Panc1 (cell line): ENCODE data around the gene ADAMTS14. TPM values are rescaled to one million over a fixed set of nuclear protein-coding genes. Genes with fewer than 3 reads are reported as not detected.

Source experiments
- ATAC-seq: fragments of 200-7000 bp; cut with Tn5 transposase; 2 replicates; pipeline ENCODE4 v1.9.1; 2020; ENCODE audit warnings: mild to moderate bottlenecking, moderate library complexity
- BruUV-seq: library from RNA; stranded (reverse); fragments of 400-500 nt; replicated peaks from 2 replicates; lab custom pipeline; 2021; lab: Mats Ljungman, UMichigan
- CTCF ChIA-PET: fragments of 300-600 bp; sonication (Branson Sonifier 250); formaldehyde crosslinking; loops from one replicate; lab custom pipeline; 2022; ENCODE audit warnings: antibody characterized with exemption; lab: Charles Lee
- POLR2A ChIA-PET: fragments of 300-600 bp; sonication (Branson Sonifier 250); formaldehyde crosslinking; loops from one replicate; lab custom pipeline; 2022; ENCODE audit warnings: antibody characterized with exemption; lab: Charles Lee
- DNase-seq: peaks from one replicate; pipeline ENCODE4 v3.0.0-alpha.2; 2010; ENCODE audit warnings: low read depth, low spot score
- H3K27ac ChIP-seq: 2 replicates; pipeline ENCODE4 v1.5.1; 2011; ENCODE audit warnings: mild to moderate bottlenecking, low read length, inconsistent platforms
- H3K27me3 ChIP-seq: fragments of 200-500 bp; sonication (Bioruptor generic); 2 replicates; pipeline ENCODE4 v1.6.0; 2014; ENCODE audit warnings: low read length, inconsistent platforms; ENCODE audit not compliant: control insufficient read depth, insufficient read depth
- H3K36me3 ChIP-seq: fragments of 200-500 bp; sonication (Bioruptor generic); 2 replicates; pipeline ENCODE4 v1.5.1; 2014; ENCODE audit warnings: inconsistent platforms, mild to moderate bottlenecking, low read length, moderate library complexity; ENCODE audit not compliant: control insufficient read depth, insufficient read depth
- H3K4me1 ChIP-seq: 2 replicates; pipeline ENCODE4 v1.5.1; 2011; ENCODE audit warnings: inconsistent platforms, mild to moderate bottlenecking, low read length, moderate library complexity; ENCODE audit not compliant: control insufficient read depth, insufficient read depth
- H3K4me3 ChIP-seq, 2 experiments: 2 replicates each; pipeline ENCODE4 v1.5.1; 2011 to 2012; ENCODE audit warnings: low read depth in 2 of 2, low read length in 2 of 2, mild to moderate bottlenecking in 2 of 2, inconsistent platforms in 1 of 2, moderate library complexity in 1 of 2
- H3K9me3 ChIP-seq: fragments of 200-500 bp; sonication (Bioruptor generic); 2 replicates; pipeline ENCODE4 v1.5.1; 2014; ENCODE audit warnings: low read depth, mild to moderate bottlenecking, inconsistent platforms, low read length, moderate library complexity; ENCODE audit not compliant: control insufficient read depth, insufficient read depth
- CTCF ChIP-seq: fragments of 450-650 bp; IDR thresholded peaks from 2 replicates; pipeline ENCODE4 v1.5.1; 2017; ENCODE audit warnings: mild to moderate bottlenecking
- POLR2AphosphoS5 ChIP-seq: IDR thresholded peaks from 2 replicates; pipeline ENCODE4 v1.6.1; 2012; ENCODE audit warnings: mild to moderate bottlenecking, low read depth, low read length, moderate library complexity
- REST ChIP-seq, 2 experiments: IDR thresholded peaks; 2 replicates each; pipeline ENCODE4 v1.6.1; 2011 to 2012; ENCODE audit warnings: low read depth in 2 of 2, control low read depth in 1 of 2, low read length in 1 of 2, mild to moderate bottlenecking in 1 of 2, moderate library complexity in 1 of 2; ENCODE audit not compliant: insufficient read depth in 1 of 2
- TCF7L2 ChIP-seq: IDR thresholded peaks from 2 replicates; pipeline ENCODE4 v1.6.1; 2011; ENCODE audit warnings: mild to moderate bottlenecking, low read depth, low read length, inconsistent platforms
- in situ Hi-C: cut with HindIII; loops from 2 replicates; pipeline ENCODE4 v1.10.0; 2016; ENCODE audit warnings: low sequenced_read_pairs, low pct_unique_long_range_greater_than_20kb
- intact Hi-C: fragments of 100-400 bp; cut with micrococcal nuclease; formaldehyde crosslinking; loops from one replicate; pipeline ENCODE4 v1.10.0; 2022; ENCODE audit not compliant: unreplicated experiment
- total RNA-seq: library from RNA; stranded (reverse); gene quantifications from one replicate; pipeline ENCODE4 v1.2.1, GENCODE V29; 2021; ENCODE audit not compliant: unreplicated experiment

The ADAMTS14 gene
- total RNA-seq, 1 experiment from 2014 or later, result 0.67 TPM

GRCh38 chr10:70678757-70679489, 6.6 kb downstream of the ADAMTS14 start:
- no peak for DNase-seq
- no peak for ATAC-seq
- intact Hi-C loops, result no loop called here
- Histone ChIP-seq H3K9me3 (no peaks in the 10 kb centered on the region), H3K27me3 (0 out of 2 replicates have a peak, but pooled peaks cover 2% of the 10 kb centered on the region), H3K4me1 (no peaks in the 10 kb centered on the region), H3K4me3 (no peak overlapping the region), H3K36me3 (no peaks in the 10 kb centered on the region), H3K27ac (no peak overlapping the region)
- in situ Hi-C loops, result no loop called here
- no TSS peak for BruUV-seq
- TF ChIP-seq CTCF, result no peak
- CTCF ChIA-PET, result no interaction called here
- POLR2A ChIA-PET, result no interaction called here

GRCh38 chr10:70679498-70679897, 7.2 kb downstream of the ADAMTS14 start:
- ChIA-PET POLR2A (no interaction called here), CTCF (no interaction called here)
- in situ Hi-C loops, result no loop called here
- Histone ChIP-seq H3K9me3 (no peaks in the 10 kb centered on the region), H3K4me3 (no peak overlapping the region), H3K27me3 (no peaks in the 10 kb centered on the region), H3K4me1 (no peaks in the 10 kb centered on the region), H3K36me3 (no peaks in the 10 kb centered on the region), H3K27ac (no peak overlapping the region)
- ATAC-seq (no peak), DNase-seq (no peak)
- intact Hi-C loops, result no loop called here
- TF ChIP-seq CTCF, result no peak
- no peak for TF ChIP-seq REST (IDR thresholded peaks at IDR 0.05; ENCODE audit: insufficient read depth in 1 of 2, low read depth in 2 of 2, low read length in 1 of 2)
- TF ChIP-seq POLR2AphosphoS5, result no peak
- no peak for TF ChIP-seq TCF7L2
- no TSS peak for BruUV-seq
